ENCODE data around the gene EXOSC10. TPM values are rescaled to one million over a fixed set of nuclear protein-coding genes. Genes with fewer than 3 reads are reported as not detected.

Gene EXOSC10
- total RNA-seq, 1 donor from 2014 or later: 104 TPM

GRCh38 chr1:11059155-11059967 is 40.3 kb downstream of the EXOSC10 start:
- TF ChIP-seq CTCF (IDR thresholded peaks at IDR 0.05; ENCODE audit: unreplicated experiment): no peak
- Mint-ChIP-seq H3K36me3 (ENCODE audit: insufficient read depth) (peaks cover 13% of the 10 kb centered on the region), H3K4me1 (ENCODE audit: low read depth) (peaks cover 10% of the 10 kb centered on the region), H3K27me3 (no peaks in the 10 kb centered on the region), H3K4me3 (ENCODE audit: low read depth) (peak overlapping the region; percentile 92), H3K27ac (peak overlapping the region; percentile 95), H3K9me3 (ENCODE audit: low read depth) (no peaks in the 10 kb centered on the region)
- peak; percentile 39 for DNase-seq (ENCODE audit: low spot score, unreplicated experiment)

- DNase-seq (ENCODE audit: low spot score, unreplicated experiment): no peak
- Mint-ChIP-seq H3K36me3 (ENCODE audit: insufficient read depth) (peaks cover 14% of the 10 kb centered on the region), H3K4me3 (ENCODE audit: low read depth) (peak overlapping the region; percentile 92), H3K9me3 (ENCODE audit: low read depth) (no peaks in the 10 kb centered on the region), H3K4me1 (ENCODE audit: low read depth) (peaks cover 10% of the 10 kb centered on the region), H3K27me3 (no peaks in the 10 kb centered on the region), H3K27ac (no peak overlapping the region)
- no peak for TF ChIP-seq CTCF (IDR thresholded peaks at IDR 0.05; ENCODE audit: unreplicated experiment)
Measured at GRCh38 chr1:11058595-11059154, 41.0 kb downstream of the EXOSC10 start.

- H3K36me3 Mint-ChIP-seq (ENCODE audit: insufficient read depth): peaks cover 8% of the 10 kb centered on the region
- no peak overlapping the region for H3K27ac Mint-ChIP-seq
- H3K4me1 Mint-ChIP-seq (ENCODE audit: low read depth): peaks cover 10% of the 10 kb centered on the region
- H3K9me3 Mint-ChIP-seq (ENCODE audit: low read depth): no peaks in the 10 kb centered on the region
- no peak for TF ChIP-seq CTCF (IDR thresholded peaks at IDR 0.05; ENCODE audit: unreplicated experiment)
- DNase-seq (ENCODE audit: low spot score, unreplicated experiment): no peak
- no peaks in the 10 kb centered on the region for H3K27me3 Mint-ChIP-seq
- peak overlapping the region; percentile 92 for H3K4me3 Mint-ChIP-seq (ENCODE audit: low read depth)
Measured at GRCh38 chr1:11058026-11058425, 41.6 kb downstream of the EXOSC10 start.

GRCh38 chr1:11057477-11057876 is 42.2 kb downstream of the EXOSC10 start:
- H3K36me3 Mint-ChIP-seq (ENCODE audit: insufficient read depth): peaks cover 6% of the 10 kb centered on the region
- H3K27me3 Mint-ChIP-seq: no peaks in the 10 kb centered on the region
- H3K4me1 Mint-ChIP-seq (ENCODE audit: low read depth): peaks cover 10% of the 10 kb centered on the region
- H3K27ac Mint-ChIP-seq: no peak overlapping the region
- DNase-seq (ENCODE audit: low spot score, unreplicated experiment): no peak
- H3K9me3 Mint-ChIP-seq (ENCODE audit: low read depth): no peaks in the 10 kb centered on the region
- TF ChIP-seq CTCF (IDR thresholded peaks at IDR 0.05; ENCODE audit: unreplicated experiment): no peak
- H3K4me3 Mint-ChIP-seq (ENCODE audit: low read depth): peak overlapping the region; percentile 59

- no peak for DNase-seq (ENCODE audit: low spot score, unreplicated experiment)
- Mint-ChIP-seq H3K9me3 (ENCODE audit: low read depth) (no peaks in the 10 kb centered on the region), H3K36me3 (ENCODE audit: insufficient read depth) (peaks cover 5% of the 10 kb centered on the region), H3K27me3 (no peaks in the 10 kb centered on the region), H3K4me3 (ENCODE audit: low read depth) (no peak overlapping the region), H3K4me1 (ENCODE audit: low read depth) (peaks cover 15% of the 10 kb centered on the region), H3K27ac (no peak overlapping the region)
- no peak for TF ChIP-seq CTCF (IDR thresholded peaks at IDR 0.05; ENCODE audit: unreplicated experiment)
Measured at GRCh38 chr1:11056504-11056903, 43.2 kb downstream of the EXOSC10 start.

All from progenitor cell of endocrine pancreas (in vitro differentiated cells).